Endothelial cell of umbilical vein (primary cell): Measurements from ENCODE around the gene ZNF219. TPM values are rescaled to one million over a fixed set of nuclear protein-coding genes. Genes with fewer than 3 reads are reported as not detected.

Experiments used
- BruUV-seq: library from RNA; stranded (reverse); fragments of 400-500 nt; replicated peaks from 2 replicates; lab custom pipeline; 2021; lab: Mats Ljungman, UMichigan
- CTCF ChIA-PET: fragments of 300-600, 350-600 bp; sonication (Branson Sonifier 250); formaldehyde crosslinking; loops from one replicate; lab custom pipeline; 2021; ENCODE audit warnings: antibody characterized with exemption, inconsistent platforms; lab: Charles Lee
- POLR2A ChIA-PET: fragments of 300-600, 350-600 bp; sonication (Branson Sonifier 250); formaldehyde crosslinking; loops from one replicate; lab custom pipeline; 2021; ENCODE audit warnings: antibody characterized with exemption, inconsistent platforms; lab: Charles Lee
- DNase-seq: peaks from one replicate; pipeline ENCODE4 v3.0.0-alpha.2; 2011; ENCODE audit warnings: low read depth, low spot score
- FAIRE-seq: peaks from 2 replicates; lab custom pipeline; 2011; peaks lifted over from hg19 to GRCh38; lab: Jason Lieb, UNC
- H2AFZ ChIP-seq: 2 replicates; pipeline ENCODE4 v1.6.0; 2012; ENCODE audit warnings: low read depth, low read length, control low read depth, inconsistent platforms
- H3K27ac ChIP-seq: 2 replicates; pipeline ENCODE4 v1.5.1; 2011; ENCODE audit warnings: low read depth, mild to moderate bottlenecking, control low read depth, low read length, moderate library complexity; ENCODE audit not compliant: insufficient read depth
- H3K27me3 ChIP-seq, 2 experiments: 2 replicates each; pipeline versions ENCODE4 v1.6.0 to v1.6.1; 2011; ENCODE audit warnings: low read length in 2 of 2, mixed read lengths in 1 of 2; ENCODE audit not compliant: control insufficient read depth in 2 of 2, insufficient read depth in 2 of 2
- H3K36me3 ChIP-seq, 2 experiments: 2 replicates in 1 of 2; 3 replicates in 1 of 2; pipeline ENCODE4 v1.5.1; 2011; ENCODE audit warnings: low read length in 2 of 2, mild to moderate bottlenecking in 1 of 2, moderate library complexity in 1 of 2; ENCODE audit not compliant: control insufficient read depth in 2 of 2, insufficient read depth in 2 of 2; ENCODE audit errors: extremely low read depth in 1 of 2
- H3K4me1 ChIP-seq: 3 replicates; pipeline ENCODE4 v1.5.1; 2011; ENCODE audit warnings: mild to moderate bottlenecking, low read length; ENCODE audit not compliant: control insufficient read depth, insufficient read depth; ENCODE audit errors: extremely low read depth
- H3K4me2 ChIP-seq: 2 replicates; pipeline ENCODE4 v1.6.1; 2011; ENCODE audit warnings: low read length, control low read depth, mixed read lengths; ENCODE audit not compliant: insufficient read depth
- H3K4me3 ChIP-seq, 3 experiments: fragments of 200-600 bp in 1 of 3; sonication (generic), shearing (Covaris generic) in 1 of 3; replicated peaks in 1 of 3; 2 replicates each; pipeline ENCODE4 v1.5.1; 2011 to 2016; ENCODE audit warnings: control low read depth in 3 of 3, low read length in 3 of 3, mild to moderate bottlenecking in 2 of 3, inconsistent platforms in 1 of 3, low read depth in 1 of 3, moderate library complexity in 1 of 3; ENCODE audit not compliant: insufficient read depth in 1 of 3
- H3K79me2 ChIP-seq: 2 replicates; pipeline ENCODE4 v1.6.0; 2012; ENCODE audit warnings: low read length, inconsistent platforms; ENCODE audit not compliant: control insufficient read depth, insufficient read depth
- H3K9ac ChIP-seq: replicated peaks from 2 replicates; pipeline ENCODE3; 2011; ENCODE audit warnings: low read length, control low read depth; ENCODE audit not compliant: insufficient read depth; ENCODE audit errors: extremely low read depth
- H3K9me1 ChIP-seq: replicated peaks from 3 replicates; pipeline ENCODE4 v1.6.0; 2011; ENCODE audit warnings: mild to moderate bottlenecking, low read length; ENCODE audit not compliant: control insufficient read depth, insufficient read depth; ENCODE audit errors: extremely low read depth
- H3K9me3 ChIP-seq: replicated peaks from 2 replicates; pipeline ENCODE4 v1.5.1; 2012; ENCODE audit warnings: low read length, inconsistent platforms; ENCODE audit not compliant: control insufficient read depth, insufficient read depth
- H4K20me1 ChIP-seq: replicated peaks from 2 replicates; pipeline ENCODE3; 2011; ENCODE audit warnings: mild to moderate bottlenecking, low read length; ENCODE audit not compliant: control insufficient read depth, insufficient read depth; ENCODE audit errors: extremely low read depth
- CTCF ChIP-seq, 2 donors: IDR thresholded peaks; 1 replicate in 1 of 2; 2 replicates in 1 of 2; pipeline ENCODE4 v1.5.1; 2011; ENCODE audit warnings: low read length in 2 of 2, mild to moderate bottlenecking in 2 of 2, moderate library complexity in 2 of 2, control low read depth in 1 of 2, inconsistent platforms in 1 of 2, low read depth in 1 of 2; ENCODE audit not compliant: insufficient read depth in 1 of 2; ENCODE audit errors: extremely low read depth in 1 of 2
- FOS ChIP-seq: IDR thresholded peaks from 2 replicates; pipeline ENCODE4 v1.6.1; 2011; ENCODE audit warnings: mild to moderate bottlenecking, low read length, moderate library complexity, borderline replicate concordance; ENCODE audit not compliant: insufficient read depth
- GATA2 ChIP-seq: IDR thresholded peaks from 2 replicates; pipeline ENCODE4 v1.7.0; 2011; ENCODE audit warnings: low read depth, mild to moderate bottlenecking, moderate library complexity, mixed read lengths, low read length; ENCODE audit not compliant: insufficient read length, insufficient read depth
- JUN ChIP-seq: IDR thresholded peaks from 2 replicates; pipeline ENCODE4 v1.6.1; 2011; ENCODE audit warnings: borderline replicate concordance, low read depth; ENCODE audit not compliant: insufficient read length, insufficient read depth
- MAX ChIP-seq: IDR thresholded peaks from 2 replicates; pipeline ENCODE4 v1.6.1; 2011; ENCODE audit not compliant: insufficient read depth, insufficient read length
- MYC ChIP-seq: IDR thresholded peaks from one replicate; pipeline ENCODE4 v1.6.1; 2011; ENCODE audit warnings: mild to moderate bottlenecking, low read depth, low read length
- POLR2A ChIP-seq: IDR thresholded peaks from 2 replicates; pipeline ENCODE4 v1.6.1; 2012; ENCODE audit warnings: low read depth, mild to moderate bottlenecking, control low read depth, low read length
- dilution Hi-C: fragments of 300-500 bp; cut with MboI; formaldehyde crosslinking; loops from one replicate; pipeline ENCODE4 v1.15.0; 2019; ENCODE audit warnings: low sequenced_read_pairs; ENCODE audit not compliant: extremely low pct_ligation_motif_present
- intact Hi-C: fragments of 100-400 bp; cut with micrococcal nuclease; formaldehyde crosslinking; loops from one replicate; pipeline ENCODE4 v1.10.0; 2022
- polyA plus RNA-seq, 4 experiments: library from polyadenylated mRNA; depleted of rRNA in 3 of 4; stranded (reverse) in 3 of 4; unstranded in 1 of 4; fragments of >200 nt; gene quantifications; 2 replicates each; pipeline versions ENCODE4 v1.2.1 to v1.2.3, GENCODE V29; 2011 to 2012; ENCODE audit warnings: missing spikeins in 1 of 4
- total RNA-seq: library from RNA; stranded (reverse); gene quantifications from 2 replicates; pipeline ENCODE4 v1.2.3, GENCODE V29; 2021

The ZNF219 gene
- total and polyA plus RNA-seq, 2 donors (not counting 3 experiments of a cell fraction or from before 2014, with no cell fraction given): 13.2 to 15.2 TPM

- dilution Hi-C loops (no loop called here), intact Hi-C loops (no loop called here)
- no peak overlapping the region for H3K4me2 ChIP-seq
- TF ChIP-seq MYC: no peak
- no peak for TF ChIP-seq FOS
- no peak for TF ChIP-seq POLR2A
- TF ChIP-seq JUN: no peak
- TF ChIP-seq MAX: no peak
- no peak for TF ChIP-seq CTCF (IDR thresholded peaks at IDR 0.05; ENCODE audit: extremely low read depth in 1 of 2, insufficient read depth in 1 of 2, low read depth in 1 of 2, low read length in 2 of 2)
- TF ChIP-seq GATA2: no peak
- no peaks in the 10 kb centered on the region for H3K36me3 ChIP-seq
- no peaks in the 10 kb centered on the region for H4K20me1 ChIP-seq
- no peaks in the 10 kb centered on the region for H3K9me3 ChIP-seq
- H3K4me1 ChIP-seq: no peaks in the 10 kb centered on the region
- no peaks in the 10 kb centered on the region for H3K9me1 ChIP-seq
- BruUV-seq: no TSS peak
- no peak overlapping the region for H3K9ac ChIP-seq
- CTCF ChIA-PET: interaction anchor here (1.3 kb wide), 1 partner anchor 13 kb away, joined by 3 read pairs; no protein-coding TSS in a partner anchor
- FAIRE-seq (no peak), DNase-seq (no peak)
- H3K27me3 ChIP-seq: no peaks in the 10 kb centered on the region
- H2AFZ ChIP-seq: no peak overlapping the region
- no peaks in the 10 kb centered on the region for H3K79me2 ChIP-seq
- no peak overlapping the region for H3K4me3 ChIP-seq
- H3K27ac ChIP-seq: no peak overlapping the region
- POLR2A ChIA-PET: no interaction called here
These were observed 43.9 kb upstream of the ZNF219 start for GRCh38 chr14:21142357-21142756.
